Measurements from ENCODE around the gene DTX4.

Gene DTX4

DNA sequence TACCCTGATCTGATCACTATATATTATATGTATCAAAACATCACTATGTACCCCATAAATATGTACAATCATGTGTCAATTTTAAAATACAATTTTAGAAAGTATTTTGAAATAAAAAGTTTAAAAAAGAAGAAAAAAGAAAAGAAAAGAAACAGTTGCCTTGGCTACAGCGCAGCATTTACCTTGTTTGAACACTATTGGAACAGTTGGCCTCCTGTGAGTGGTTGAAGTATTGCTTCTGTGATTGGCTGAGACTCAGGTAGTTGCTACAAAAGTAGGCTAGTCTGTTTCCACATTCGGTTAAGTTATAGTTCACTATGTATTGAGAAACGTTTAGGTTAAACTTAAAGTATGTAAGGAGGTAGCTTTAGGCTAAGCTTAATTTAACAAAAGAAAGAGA, 7.9 kb upstream of the DTX4 start:
- DNase-seq (ENCODE audit: low read depth, low spot score): no peak

DNA sequence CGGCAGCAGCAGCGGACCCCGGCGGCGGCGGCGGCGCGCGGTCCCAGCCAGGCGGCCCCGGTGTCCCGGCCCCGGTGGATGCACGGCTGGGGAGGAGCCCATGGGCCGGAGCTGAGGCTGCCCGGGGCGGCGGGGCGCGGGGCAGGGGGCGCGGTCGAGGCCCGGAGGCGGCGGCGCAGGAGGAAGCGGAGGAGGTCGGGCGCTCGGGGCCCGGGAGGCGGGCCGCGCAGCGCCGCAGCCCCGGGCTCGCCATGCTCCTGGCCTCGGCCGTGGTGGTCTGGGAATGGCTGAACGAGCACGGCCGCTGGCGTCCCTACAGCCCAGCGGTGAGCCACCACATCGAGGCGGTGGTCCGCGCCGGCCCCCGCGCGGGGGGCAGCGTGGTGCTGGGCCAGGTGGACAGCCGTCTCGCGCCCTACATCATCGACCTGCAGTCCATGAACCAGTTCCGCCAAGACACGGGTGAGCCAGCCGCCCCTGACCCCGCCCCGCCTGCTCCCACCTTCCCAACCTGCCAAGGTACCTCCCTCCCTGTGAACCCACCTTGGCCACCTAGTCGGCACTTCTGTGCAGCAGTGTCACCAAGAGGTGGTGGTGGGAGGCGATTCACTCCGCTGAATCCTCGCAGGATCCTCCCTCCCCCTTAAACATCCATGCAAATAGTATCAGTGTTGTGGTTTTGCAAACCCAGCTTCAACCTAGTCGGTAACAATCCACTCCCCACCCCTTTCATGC, 580 bp downstream of the DTX4 start:
- no peak for DNase-seq (ENCODE audit: low read depth, low spot score)
- peak overlapping the region; percentile 60 for H3K4me3 ChIP-seq (ENCODE audit: low read length)

More for the DNA sequence above, 7.9 kb upstream of the DTX4 start:
- no peak overlapping the region for H3K4me3 ChIP-seq (ENCODE audit: low read length)

DNA sequence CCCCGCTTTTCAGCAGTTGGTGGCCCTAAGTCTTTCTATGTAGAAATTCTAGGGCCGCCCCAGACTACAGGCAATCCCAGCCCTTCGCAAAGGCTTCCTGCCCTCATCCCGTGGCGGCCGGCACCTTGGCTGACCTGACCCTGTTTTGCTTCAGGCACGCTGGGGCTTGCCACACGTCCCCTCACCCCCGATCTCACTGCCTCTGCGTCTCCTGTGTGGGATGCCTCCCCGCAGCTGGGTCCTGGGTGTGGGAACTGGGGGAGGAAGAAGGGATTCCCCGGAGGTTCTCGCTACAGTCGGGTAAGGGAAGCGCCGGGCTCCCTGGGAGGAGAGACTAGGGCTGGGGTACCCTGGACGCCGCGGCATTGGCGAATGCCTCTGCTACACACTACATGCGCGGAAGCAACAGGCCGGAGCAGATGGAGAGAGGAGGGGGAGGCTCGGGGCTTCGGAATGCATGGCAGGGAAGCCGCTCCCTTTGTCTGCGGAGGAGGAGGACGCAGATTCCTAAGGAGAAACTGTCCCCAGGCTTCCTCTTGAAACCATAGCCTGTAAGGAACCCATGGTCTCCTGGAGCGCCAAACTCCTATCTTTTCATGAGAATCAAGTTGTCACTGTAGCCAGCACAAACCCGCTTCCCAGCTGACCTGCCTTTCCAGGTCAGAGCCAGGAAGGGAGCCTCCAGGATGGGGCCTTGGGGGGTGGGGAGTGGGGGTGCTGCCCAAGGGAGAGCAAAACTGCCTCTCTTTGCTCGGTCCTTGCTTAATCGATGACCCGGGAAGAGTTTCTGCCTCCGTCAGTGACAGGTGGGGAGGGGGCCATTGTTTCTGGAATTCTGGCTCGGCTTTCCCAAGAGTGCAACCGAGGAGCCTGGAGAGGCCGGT, 1.4 kb downstream of the DTX4 start:
- H3K4me3 ChIP-seq (ENCODE audit: low read length): no peak overlapping the region; the same call in 1 of the 2 replicates
- DNase-seq (ENCODE audit: low read depth, low spot score): no peak

DNA sequence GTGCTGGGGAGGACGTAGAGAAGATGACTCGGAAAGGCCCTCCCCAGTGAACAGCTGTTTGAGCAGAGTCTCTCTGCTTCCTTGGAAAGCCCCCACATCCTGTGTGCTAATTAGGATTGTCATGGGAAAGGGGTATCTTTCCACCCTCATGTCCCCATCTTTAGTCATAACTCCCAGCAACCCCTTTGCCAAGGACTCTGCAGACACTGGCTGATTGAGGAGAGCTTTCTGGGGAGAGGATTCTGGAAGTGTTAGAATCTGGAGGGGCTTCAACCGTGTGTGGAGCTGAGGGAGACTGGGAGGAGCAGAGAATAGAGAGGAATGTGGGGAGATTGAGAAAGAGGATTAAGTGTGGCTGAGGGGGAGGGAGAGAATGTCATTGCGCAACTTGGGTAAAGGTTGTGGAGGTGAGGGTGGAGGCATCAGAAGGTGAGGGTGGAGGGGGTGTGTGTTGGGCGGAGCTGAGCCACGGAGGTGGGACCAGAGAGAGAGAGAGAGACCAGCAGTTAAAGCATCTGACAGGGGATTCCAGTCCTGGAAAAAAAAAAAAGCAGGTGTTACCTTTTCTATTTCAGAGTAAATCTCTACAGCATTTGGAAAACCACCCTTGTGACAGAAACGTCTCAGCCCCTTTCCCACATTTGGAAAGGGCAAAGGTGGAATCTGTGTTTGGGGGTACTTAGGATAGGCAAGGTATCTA, 2.2 kb downstream of the DTX4 start:
- no peak for DNase-seq (ENCODE audit: low read depth, low spot score)
- no peak overlapping the region for H3K4me3 ChIP-seq (ENCODE audit: low read length)

DNA sequence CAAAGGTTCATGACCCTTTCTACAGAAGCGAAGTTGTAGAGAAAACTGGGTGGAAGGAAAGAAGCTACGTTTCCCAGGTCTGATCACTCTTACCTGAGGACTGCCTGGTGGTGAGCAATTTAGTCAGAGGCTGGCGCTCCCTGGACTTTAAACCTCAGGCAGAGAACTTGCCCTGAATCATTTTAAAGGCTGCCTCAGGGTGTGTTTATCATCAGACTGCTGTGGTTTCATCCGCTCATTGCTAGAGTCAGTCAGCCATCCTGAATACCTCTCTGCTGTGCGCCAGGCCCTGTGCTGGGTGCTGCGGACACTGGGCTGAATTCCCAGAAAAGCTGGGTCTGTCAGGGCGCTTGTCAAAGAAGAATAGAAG, 2.7 kb downstream of the DTX4 start:
- no peak overlapping the region for H3K4me3 ChIP-seq (ENCODE audit: low read length)
- DNase-seq (ENCODE audit: low read depth, low spot score): no peak

DNA sequence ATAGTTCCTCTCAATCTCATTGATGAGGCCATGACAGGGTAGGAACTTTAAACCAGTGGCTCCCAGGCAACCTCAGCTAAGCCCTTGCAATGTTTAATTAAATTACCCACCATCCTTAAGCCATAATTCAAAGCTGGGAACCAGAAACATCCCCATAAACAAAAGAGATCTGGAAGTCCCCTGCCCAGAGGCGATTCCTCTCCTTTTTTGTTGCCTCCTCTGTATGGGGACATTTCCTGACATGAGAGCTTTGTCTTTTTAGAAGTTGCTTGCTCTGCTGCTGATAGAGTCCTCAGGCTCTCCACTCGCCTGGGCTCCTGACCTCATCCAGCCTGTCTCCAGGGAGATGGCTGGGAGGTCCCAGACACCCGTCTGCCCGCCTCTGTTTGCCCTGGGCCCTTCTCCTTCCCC, 3.2 kb downstream of the DTX4 start:
- no peak overlapping the region for H3K4me3 ChIP-seq (ENCODE audit: low read length)

DNA sequence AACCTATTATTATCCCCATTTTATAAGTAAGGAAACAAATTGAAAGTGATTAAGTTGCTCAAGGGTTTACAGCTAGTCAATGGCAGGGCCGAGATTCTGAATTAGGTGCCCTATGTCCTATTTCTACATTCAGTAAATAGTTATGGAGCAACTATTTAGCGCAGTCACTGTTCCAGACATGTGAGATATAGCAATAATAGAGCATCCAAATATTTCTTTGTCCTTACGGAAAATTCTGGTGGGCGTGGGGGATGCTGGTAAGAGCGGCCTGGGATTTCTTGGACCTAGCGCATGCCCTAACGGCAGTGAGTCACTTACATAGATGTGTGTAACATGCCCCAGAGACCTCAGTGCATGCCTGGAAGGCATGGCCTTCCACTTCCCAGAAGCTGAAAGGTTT, 4.4 kb downstream of the DTX4 start:
- no peak for DNase-seq (ENCODE audit: low read depth, low spot score)
- no peak overlapping the region for H3K4me3 ChIP-seq (ENCODE audit: low read length)

More for the DNA sequence above, 3.2 kb downstream of the DTX4 start:
- no peak for DNase-seq (ENCODE audit: low read depth, low spot score)

DNA sequence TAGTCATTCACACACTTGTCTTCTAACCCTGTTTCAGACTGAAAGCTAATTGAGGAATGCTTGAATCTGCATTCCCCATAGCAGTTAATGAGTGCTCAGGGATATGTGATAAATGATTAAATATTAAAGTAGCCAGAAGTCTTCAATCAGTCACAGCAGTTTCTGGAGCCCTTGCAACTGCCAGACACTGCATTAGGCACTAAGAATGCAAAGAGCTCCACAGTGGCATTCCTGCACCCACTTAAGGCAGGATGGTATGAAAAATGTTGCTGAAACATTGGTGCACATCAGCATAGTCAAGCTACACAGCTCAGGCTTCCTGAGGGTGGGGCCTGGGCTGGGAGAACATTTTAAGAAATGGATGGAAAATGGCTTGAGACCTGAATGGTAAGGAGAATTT, 6.5 kb downstream of the DTX4 start:
- no peak for DNase-seq (ENCODE audit: low read depth, low spot score)

DNA sequence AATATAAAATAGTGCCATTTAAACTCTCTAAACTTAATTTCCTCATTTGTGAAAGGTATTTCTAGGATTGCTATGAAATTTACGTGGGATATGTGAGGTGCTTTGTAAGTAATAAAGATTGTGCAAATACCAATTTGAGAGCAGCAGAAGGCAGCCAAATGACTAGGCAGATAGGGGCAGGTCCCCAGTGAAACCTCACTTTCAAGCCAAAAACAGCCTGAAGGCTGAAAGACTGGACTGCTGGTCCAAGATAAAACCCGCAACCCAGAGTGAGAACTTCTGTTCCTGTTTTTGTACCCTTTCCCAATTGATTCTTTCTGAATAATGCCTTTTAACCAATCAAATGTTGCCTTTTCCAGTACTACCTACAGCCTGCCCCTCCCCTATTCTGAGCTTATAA, 7.2 kb downstream of the DTX4 start:
- H3K4me3 ChIP-seq (ENCODE audit: low read length): no peak overlapping the region
- no peak for DNase-seq (ENCODE audit: low read depth, low spot score)

More for the DNA sequence above, 6.5 kb downstream of the DTX4 start:
- no peak overlapping the region for H3K4me3 ChIP-seq (ENCODE audit: low read length)

DNA sequence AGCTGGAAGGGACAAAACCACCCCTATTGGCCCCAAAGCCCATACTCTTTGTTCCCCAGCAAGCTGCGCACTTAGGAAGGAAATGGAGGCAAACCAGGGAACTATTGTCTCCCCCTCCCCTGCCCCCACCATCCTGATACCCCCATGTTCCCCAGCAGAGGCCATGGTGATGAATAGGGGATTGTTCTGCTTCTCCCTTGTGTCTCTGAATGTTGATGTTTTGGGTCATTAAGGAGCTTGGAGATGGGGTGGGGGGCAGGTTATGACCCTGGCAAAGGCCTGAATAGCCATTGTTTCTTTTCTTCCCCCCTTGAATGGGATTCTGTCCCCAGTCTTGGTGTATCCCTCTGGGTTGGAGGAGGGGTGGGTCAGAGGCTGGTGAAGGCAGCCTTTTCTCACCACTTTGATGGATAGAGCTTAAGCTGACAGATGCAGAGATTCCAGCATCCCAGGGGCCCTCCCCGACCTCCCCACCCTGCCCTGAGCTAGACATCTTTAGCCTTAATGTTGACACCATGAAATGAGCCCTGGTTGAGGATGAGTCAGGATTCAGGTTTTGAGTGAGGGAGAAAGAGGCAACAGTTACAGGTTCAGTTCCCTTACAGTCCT, 8.3 kb downstream of the DTX4 start:
- H3K4me3 ChIP-seq (ENCODE audit: low read length): no peak overlapping the region
- DNase-seq (ENCODE audit: low read depth, low spot score): no peak

DNA sequence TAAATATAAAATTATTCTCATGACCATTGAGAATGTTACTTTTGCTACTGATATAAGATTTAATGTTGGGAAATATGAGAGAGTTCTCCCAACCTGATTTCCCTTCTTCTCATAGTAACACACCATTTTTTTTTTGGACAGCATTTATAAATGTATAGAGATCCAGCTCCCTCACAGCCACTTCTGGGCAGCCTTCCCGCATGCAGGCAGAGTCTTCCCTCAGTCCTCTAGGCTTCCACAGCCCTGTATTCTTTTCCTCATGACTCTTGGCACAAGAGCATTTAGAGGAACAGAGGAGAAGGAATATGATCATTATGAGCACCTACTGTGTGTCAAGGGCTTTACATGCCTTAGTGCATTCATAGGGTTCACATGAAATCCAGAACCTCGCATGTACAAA, 9.0 kb downstream of the DTX4 start:
- DNase-seq (ENCODE audit: low read depth, low spot score): no peak
- no peak overlapping the region for H3K4me3 ChIP-seq (ENCODE audit: low read length)

DNA sequence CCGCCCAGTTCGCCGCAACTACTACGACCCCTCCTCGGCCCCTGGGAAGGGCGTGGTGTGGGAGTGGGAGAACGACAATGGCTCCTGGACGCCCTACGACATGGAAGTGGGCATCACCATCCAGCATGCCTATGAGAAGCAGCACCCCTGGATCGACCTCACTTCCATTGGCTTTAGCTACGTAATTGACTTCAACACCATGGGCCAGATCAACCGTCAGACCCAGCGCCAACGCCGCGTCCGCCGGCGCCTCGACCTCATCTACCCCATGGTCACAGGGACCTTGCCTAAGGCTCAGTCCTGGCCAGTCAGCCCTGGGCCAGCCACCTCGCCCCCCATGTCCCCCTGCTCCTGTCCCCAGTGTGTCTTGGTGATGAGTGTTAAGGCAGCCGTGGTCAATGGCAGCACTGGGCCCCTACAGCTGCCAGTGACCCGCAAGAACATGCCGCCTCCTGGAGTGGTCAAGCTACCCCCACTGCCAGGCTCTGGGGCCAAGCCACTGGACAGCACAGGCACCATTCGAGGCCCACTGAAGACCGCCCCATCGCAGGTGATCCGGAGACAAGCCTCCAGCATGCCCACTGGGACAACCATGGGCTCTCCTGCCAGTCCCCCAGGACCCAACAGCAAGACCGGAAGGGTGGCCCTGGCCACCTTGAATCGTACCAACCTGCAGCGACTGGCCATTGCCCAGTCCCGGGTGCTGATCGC, 10.0 kb downstream of the DTX4 start:
- DNase-seq (ENCODE audit: low read depth, low spot score): no peak
- H3K4me3 ChIP-seq (ENCODE audit: low read length): no peak overlapping the region

DNA sequence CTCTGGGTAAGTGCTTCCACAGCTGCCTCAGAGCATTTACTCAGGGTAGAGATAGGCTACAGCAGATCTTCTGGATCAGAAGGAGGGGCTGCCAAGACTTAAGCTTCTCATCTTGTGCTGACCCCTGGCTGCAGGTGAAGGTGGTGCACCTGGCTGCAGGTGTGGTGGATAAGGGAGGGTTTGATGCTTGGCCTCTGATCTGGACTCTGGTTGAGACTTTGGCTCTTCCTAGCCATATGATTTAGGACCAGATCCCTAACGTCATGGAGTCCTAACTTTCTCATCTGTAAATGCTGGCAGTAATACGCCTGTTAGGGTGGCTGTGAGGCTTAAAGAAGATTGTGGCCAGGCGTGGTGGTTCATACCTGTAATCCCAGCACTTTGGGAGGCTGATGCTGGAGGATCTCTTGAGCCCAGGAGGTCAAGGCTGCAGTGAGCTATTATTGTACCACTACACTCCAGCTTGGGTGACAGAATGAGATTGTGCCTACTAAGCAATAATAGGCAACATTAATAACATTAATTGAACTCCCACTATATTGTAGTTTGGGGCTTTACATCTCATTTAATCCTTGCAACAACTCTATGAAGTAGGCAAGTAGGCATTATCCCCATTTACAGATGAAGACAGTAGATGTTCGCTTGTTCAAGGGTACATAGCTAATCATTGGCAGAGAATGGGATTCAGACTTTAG, 10.7 kb downstream of the DTX4 start:
- DNase-seq (ENCODE audit: low read depth, low spot score): peak; percentile 5
- no peak overlapping the region for H3K4me3 ChIP-seq (ENCODE audit: low read length)

DNA sequence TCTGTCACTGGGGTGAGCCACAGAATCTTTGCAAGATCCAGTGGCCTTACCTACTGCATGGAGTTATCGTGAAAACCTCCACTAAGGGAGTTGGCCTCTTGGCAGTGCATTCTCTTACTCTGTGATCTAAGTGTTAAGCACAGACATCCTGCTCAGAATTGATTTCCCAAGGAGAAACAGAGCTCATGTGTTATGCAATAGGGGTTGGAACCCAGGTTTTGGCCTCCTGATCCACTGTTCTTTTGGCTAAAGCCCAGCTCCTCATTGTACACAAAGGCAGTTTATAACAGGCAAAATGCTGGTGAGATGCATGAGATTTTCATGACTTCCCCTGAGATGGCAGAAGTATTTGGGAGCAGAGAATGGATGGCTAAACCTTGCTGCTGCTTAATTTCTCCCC, 11.8 kb downstream of the DTX4 start:
- H3K4me3 ChIP-seq (ENCODE audit: low read length): no peak overlapping the region
- no peak for DNase-seq (ENCODE audit: low read depth, low spot score)

DNA sequence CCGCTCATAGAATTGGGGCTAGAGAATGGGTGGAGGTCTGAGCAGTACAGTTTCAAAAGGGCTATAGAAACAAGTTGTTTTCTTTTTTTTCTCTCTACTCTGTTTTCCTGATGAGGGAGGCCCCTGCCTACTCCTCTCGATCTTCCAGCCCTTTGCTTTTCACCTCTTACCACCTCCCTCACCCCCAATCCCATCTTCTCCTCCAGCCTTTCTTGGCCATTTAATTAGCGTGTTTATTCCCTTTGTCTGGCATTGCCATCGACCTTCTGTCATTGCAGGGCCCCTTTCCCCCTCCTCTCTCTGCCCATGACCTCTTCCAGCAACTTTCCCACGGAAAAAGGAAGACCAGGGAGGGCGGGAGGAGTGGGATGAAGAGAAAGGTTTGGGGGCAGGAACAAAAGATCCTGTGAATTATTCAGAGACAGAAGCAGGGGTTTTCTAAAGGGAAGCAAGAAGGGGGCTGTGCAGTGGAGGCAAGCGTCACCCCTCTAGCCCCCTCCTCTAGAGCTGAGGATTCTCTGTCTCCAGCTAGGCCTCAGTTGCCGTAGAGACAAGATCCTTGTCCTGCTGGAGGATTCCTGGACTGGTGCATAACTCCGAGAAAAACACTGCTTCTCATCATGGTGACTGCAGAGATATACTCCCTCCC, 12.9 kb downstream of the DTX4 start:
- no peak for DNase-seq (ENCODE audit: low read depth, low spot score)
- no peak overlapping the region for H3K4me3 ChIP-seq (ENCODE audit: low read length)

DNA sequence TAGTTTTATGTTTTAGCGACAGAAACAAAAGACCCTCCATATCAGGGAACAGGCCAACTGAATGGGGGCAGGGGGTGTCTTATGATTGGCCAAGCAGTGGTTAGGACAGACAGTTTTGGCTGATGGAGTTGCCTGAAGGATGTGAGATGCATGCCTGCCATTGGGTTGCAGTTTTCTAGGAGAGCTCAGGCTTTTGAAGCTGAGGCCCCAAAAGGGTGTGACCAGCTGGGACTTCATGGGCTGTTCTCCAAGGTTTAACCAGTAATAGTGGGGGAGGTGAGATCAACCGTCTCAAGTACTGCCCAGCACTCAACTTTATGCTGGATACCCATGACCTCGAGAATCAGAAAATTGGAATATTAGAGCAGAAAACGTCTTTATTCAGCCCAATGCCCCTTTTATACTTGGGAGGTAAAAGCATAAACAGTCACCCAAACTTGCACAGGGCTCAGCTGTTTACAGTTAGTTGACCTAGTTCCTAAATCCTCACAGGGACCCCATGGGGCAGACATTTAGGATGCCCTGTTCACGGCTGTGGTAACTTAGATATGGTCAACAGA, 13.5 kb downstream of the DTX4 start:
- DNase-seq (ENCODE audit: low read depth, low spot score): no peak

DNA sequence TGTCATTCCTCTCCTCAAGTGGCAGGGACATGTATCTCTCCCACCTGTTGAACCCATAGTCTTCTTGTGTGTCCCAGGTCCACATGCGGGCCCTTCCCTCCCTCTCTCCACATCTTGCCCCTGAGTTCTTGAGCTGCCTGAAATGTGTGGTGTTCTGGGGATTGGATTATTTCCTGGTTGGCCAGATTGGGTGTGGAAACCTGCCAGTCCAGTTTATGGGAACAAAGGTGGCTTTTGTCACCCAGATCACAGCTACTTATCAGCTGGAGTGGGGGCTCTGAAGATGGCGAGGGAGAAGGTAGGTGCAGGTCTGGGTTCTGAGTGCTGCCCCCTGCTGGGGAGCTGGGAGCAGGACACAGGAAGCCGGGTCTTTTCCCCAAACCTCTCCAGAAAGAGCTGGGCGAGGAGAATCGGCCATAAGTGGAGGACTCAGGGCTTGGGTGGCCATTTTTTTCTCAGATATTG, 14.2 kb downstream of the DTX4 start:
- no peak overlapping the region for H3K4me3 ChIP-seq (ENCODE audit: low read length)
- DNase-seq (ENCODE audit: low read depth, low spot score): peak; percentile 24

More for the DNA sequence above, 13.5 kb downstream of the DTX4 start:
- no peak overlapping the region for H3K4me3 ChIP-seq (ENCODE audit: low read length)

Measured in Jurkat, Clone E6-1 (cell line).